Pericardium fibroblast (primary cell): Measurements from ENCODE around the gene MMP2. TPM values are rescaled to one million over a fixed set of nuclear protein-coding genes. Genes with fewer than 3 reads are reported as not detected.

Experiments
- total RNA-seq: library from RNA; depleted of rRNA; stranded (reverse); fragments of >200 nt; gene quantifications from 2 replicates; pipeline ENCODE4 v1.2.3, GENCODE V29; 2015

MMP2 gene
- 435 and 737 TPM in 2 replicates for total RNA-seq

DNA sequence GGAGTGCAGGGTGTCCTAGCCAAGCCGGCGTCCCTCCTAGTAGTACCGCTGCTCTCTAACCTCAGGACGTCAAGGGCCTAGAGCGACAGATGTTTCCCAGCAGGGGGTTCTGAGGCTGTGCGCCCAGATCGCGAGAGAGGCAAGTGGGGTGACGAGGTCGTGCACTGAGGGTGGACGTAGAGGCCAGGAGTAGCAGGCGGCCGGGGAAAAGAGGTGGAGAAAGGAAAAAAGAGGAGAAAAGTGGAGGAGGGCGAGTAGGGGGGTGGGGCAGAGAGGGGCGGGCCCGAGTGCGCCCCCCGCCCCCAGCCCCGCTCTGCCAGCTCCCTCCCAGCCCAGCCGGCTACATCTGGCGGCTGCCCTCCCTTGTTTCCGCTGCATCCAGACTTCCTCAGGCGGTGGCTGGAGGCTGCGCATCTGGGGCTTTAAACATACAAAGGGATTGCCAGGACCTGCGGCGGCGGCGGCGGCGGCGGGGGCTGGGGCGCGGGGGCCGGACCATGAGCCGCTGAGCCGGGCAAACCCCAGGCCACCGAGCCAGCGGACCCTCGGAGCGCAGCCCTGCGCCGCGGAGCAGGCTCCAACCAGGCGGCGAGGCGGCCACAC is at the start of gene MMP2:
MMP2 (plus strand) TSS at position 372 of the 603 bp plus-strand sequence. CDS start 282 bp downstream, outside the sequence.

GRCh38 chr16:55508941-55509931 is 30.2 kb downstream of the MMP2 start, which contains the start of gene LPCAT2:
TSS of gene LPCAT2 (plus strand) at chr16:55509072. CDS start at chr16:55509182, 110 bp downstream.

Other genes starting within 250 kb of the MMP2 start
- not detected in 2 replicates for gene IRX6, start 155.0 kb upstream of the MMP2 start, total RNA-seq
- 0.77 and 5.7 TPM in 2 replicates for gene LPCAT2, start 29.9 kb downstream of the MMP2 start, total RNA-seq
- not detected in 2 replicates for gene CAPNS2, start 87.5 kb downstream of the MMP2 start, total RNA-seq
- gene SLC6A2, start 176.8 kb downstream of the MMP2 start, total RNA-seq = not detected in 2 replicates